Fibroblast of upper back skin (primary cell): ENCODE data around the gene FOSL1.

ENCODE experiments used
- DNase-seq: peaks from one replicate; pipeline ENCODE4 v3.0.0-alpha.2; 2013

Gene FOSL1

GRCh38 chr11:65900125-65900898 lies at the start of gene FOSL1:
FOSL1 (minus strand) TSS chr11:65900388; CDS start chr11:65900339, 49 bp downstream.
- peak; percentile 93 for DNase-seq

- no peak for DNase-seq
Observed at GRCh38 chr11:65947603-65948125, 47.5 kb upstream of the FOSL1 start.

- no peak for DNase-seq
Observed at GRCh38 chr11:65947133-65947532, 46.9 kb upstream of the FOSL1 start.

GRCh38 chr11:65946655-65947054 lies 46.5 kb upstream of the FOSL1 start:
- DNase-seq: no peak

GRCh38 chr11:65945941-65946558 lies 45.9 kb upstream of the FOSL1 start:
- no peak for DNase-seq

- no peak for DNase-seq
Observed at GRCh38 chr11:65945430-65945911, 45.3 kb upstream of the FOSL1 start, which contains the start of gene TSGA10IP. TSGA10IP (plus strand) TSS chr11:65945480; CDS start chr11:65945676, 196 bp downstream.

- DNase-seq: no peak
Observed at GRCh38 chr11:65944767-65945166, 44.6 kb upstream of the FOSL1 start.

GRCh38 chr11:65944191-65944590 lies 44.0 kb upstream of the FOSL1 start:
- no peak for DNase-seq

GRCh38 chr11:65942531-65942930 lies 42.3 kb upstream of the FOSL1 start:
- no peak for DNase-seq

- DNase-seq: no peak
Observed at GRCh38 chr11:65941720-65942310, 41.6 kb upstream of the FOSL1 start.

- DNase-seq: no peak
Observed at GRCh38 chr11:65937766-65938165, 37.6 kb upstream of the FOSL1 start.

- no peak for DNase-seq
Observed at GRCh38 chr11:65934014-65934413, 33.8 kb upstream of the FOSL1 start.

GRCh38 chr11:65932558-65932919 lies 32.4 kb upstream of the FOSL1 start:
- no peak for DNase-seq

- no peak for DNase-seq
Observed at GRCh38 chr11:65931773-65932557, 31.8 kb upstream of the FOSL1 start.

- DNase-seq: no peak
Observed at GRCh38 chr11:65928667-65929066, 28.5 kb upstream of the FOSL1 start.

- DNase-seq: no peak
Observed at GRCh38 chr11:65927904-65928397, 27.8 kb upstream of the FOSL1 start.

GRCh38 chr11:65925397-65925796 lies 25.2 kb upstream of the FOSL1 start:
- DNase-seq: no peak

GRCh38 chr11:65922565-65922964 lies 22.4 kb upstream of the FOSL1 start:
- DNase-seq: no peak

GRCh38 chr11:65921876-65922275 lies 21.7 kb upstream of the FOSL1 start:
- DNase-seq: no peak

GRCh38 chr11:65921033-65921555 lies 20.9 kb upstream of the FOSL1 start:
- no peak for DNase-seq

- DNase-seq: no peak
Observed at GRCh38 chr11:65920372-65920802, 20.2 kb upstream of the FOSL1 start.
